SK-N-SH (cell line): Measurements from ENCODE around the gene COQ3. TPM values are rescaled to one million over a fixed set of nuclear protein-coding genes. Genes with fewer than 3 reads are reported as not detected.

Source experiments
- MEF2A ChIP-seq: IDR thresholded peaks from 2 replicates; pipeline ENCODE4 v1.4.0; 2012; ENCODE audit warnings: low read depth, borderline replicate concordance
- RXRA ChIP-seq: IDR thresholded peaks from 2 replicates; pipeline ENCODE4 v1.4.0; 2012; ENCODE audit warnings: low read depth, mild to moderate bottlenecking, borderline replicate concordance
- SIN3A ChIP-seq: IDR thresholded peaks from 2 replicates; pipeline ENCODE4 v1.6.1; 2012; ENCODE audit warnings: low read depth, mild to moderate bottlenecking, low read length, moderate library complexity, borderline replicate concordance
- TEAD4 ChIP-seq: IDR thresholded peaks from 2 replicates; pipeline ENCODE4 v1.4.0; 2012; ENCODE audit warnings: mild to moderate bottlenecking, borderline replicate concordance; ENCODE audit not compliant: insufficient read depth
- YY1 ChIP-seq: IDR thresholded peaks from 2 replicates; pipeline ENCODE4 v1.4.0; 2012; ENCODE audit warnings: low read depth, mild to moderate bottlenecking
- polyA plus RNA-seq, 3 experiments: library from polyadenylated mRNA; depleted of rRNA; stranded (reverse); fragments of >200 nt; gene quantifications; 2 replicates each; pipeline ENCODE4 v1.2.3, GENCODE V29; 2012

COQ3 gene
- polyA plus RNA-seq, 1 of the 3 experiments (the other 2 are of a cell fraction), result 6.4 TPM

DNA sequence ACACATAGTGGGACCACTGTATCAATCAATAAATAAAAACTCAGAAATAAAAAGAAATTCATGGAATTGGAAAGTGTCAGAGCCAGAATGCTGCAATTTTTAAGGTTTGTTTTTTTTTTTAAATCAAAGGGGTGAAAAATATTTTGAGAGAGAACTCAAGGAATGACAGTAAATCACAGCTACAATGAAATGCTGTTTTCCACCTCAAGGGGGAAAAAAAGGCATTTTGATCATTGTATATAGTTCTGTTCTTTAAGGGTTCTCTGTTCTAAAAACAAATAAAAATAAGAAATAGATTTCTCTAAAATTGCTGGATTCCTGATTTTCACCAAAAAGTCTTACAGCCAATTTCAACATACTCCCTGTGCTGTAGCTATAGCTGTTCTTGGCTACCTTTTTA is 69.0 kb downstream of the COQ3 start (continued):
- TF ChIP-seq RXRA, result no peak
- TF ChIP-seq YY1, result no peak
- TF ChIP-seq MEF2A, result no peak
- no peak for TF ChIP-seq TEAD4
- no peak for TF ChIP-seq SIN3A

Other genes starting within 250 kb of the COQ3 start
- gene FAXC, start 44.5 kb downstream of the COQ3 start, polyA plus RNA-seq (2012; rRNA removed), result 9.0 and 9.1 TPM in 2 replicates
- gene PNISR, start 31.1 kb upstream of the COQ3 start, polyA plus RNA-seq (2012; rRNA removed), result 39.1 and 63.0 TPM in 2 replicates
- gene USP45, start 121.2 kb upstream of the COQ3 start, polyA plus RNA-seq (2012; rRNA removed), result 4.3 and 6.5 TPM in 2 replicates
- 16.0 and 21.8 TPM in 2 replicates for gene CCNC, start 174.5 kb upstream of the COQ3 start, polyA plus RNA-seq (2012; rRNA removed)
- gene PRDM13, start 212.6 kb upstream of the COQ3 start, polyA plus RNA-seq (2012; rRNA removed), result 0.02 TPM in 1 of 2 replicates, not detected in the other